SK-N-SH (cell line): ENCODE data around the gene SEMA3F. TPM values are rescaled to one million over a fixed set of nuclear protein-coding genes. Genes with fewer than 3 reads are reported as not detected.

Source experiments
- CTCF ChIA-PET: fragments of 300-600, 350-600 bp; formaldehyde crosslinking; extraction: SDS; loops from one replicate; lab custom pipeline; 2021; lab: Yijun Ruan, JAX
- POLR2A ChIA-PET: fragments of 350-600 bp; sonication (Branson Sonifier 250); formaldehyde crosslinking; extraction: SDS; loops from one replicate; lab custom pipeline; 2020; ENCODE audit warnings: antibody characterized with exemption, inconsistent platforms; lab: Yijun Ruan, JAX
- DNase-seq: peaks from one replicate; pipeline ENCODE4 v3.0.0; 2012
- H2AFZ ChIP-seq: fragments of 200-600 bp; sonication (generic); 2 replicates; pipeline ENCODE4 v1.8.1; 2016; ENCODE audit warnings: antibody characterized with exemption, mild to moderate bottlenecking, low read depth
- H3F3A ChIP-seq: fragments of 200-600 bp; sonication (generic); replicated peaks from 2 replicates; pipeline ENCODE3; 2016; ENCODE audit warnings: antibody characterized with exemption, mild to moderate bottlenecking; ENCODE audit not compliant: insufficient read depth
- H3K27ac ChIP-seq, 2 experiments: fragments of 200-500 bp in 1 of 2; fragments of 200-600 bp in 1 of 2; sonication (Bioruptor generic) in 1 of 2; sonication (generic), shearing (Covaris generic) in 1 of 2; 2 replicates each; pipeline versions ENCODE4 v1.5.1 to v1.6.1; 2014 to 2016; ENCODE audit warnings: low read depth in 2 of 2, inconsistent platforms in 1 of 2, low read length in 1 of 2, mild to moderate bottlenecking in 1 of 2, mixed read lengths in 1 of 2
- H3K27me3 ChIP-seq: fragments of 200-600 bp; sonication (generic), shearing (Covaris generic); 2 replicates; pipeline ENCODE4 v1.6.1; 2016; ENCODE audit warnings: mixed run types; ENCODE audit not compliant: insufficient read depth
- H3K36me3 ChIP-seq, 2 experiments: fragments of 200-500 bp in 1 of 2; fragments of 200-600 bp in 1 of 2; sonication (Bioruptor generic) in 1 of 2; sonication (generic) in 1 of 2; replicated peaks in 1 of 2; 2 replicates each; pipeline versions ENCODE3 to v1.5.1; 2014 to 2016; ENCODE audit warnings: low read length in 1 of 2, mild to moderate bottlenecking in 1 of 2; ENCODE audit not compliant: insufficient read depth in 2 of 2, control insufficient read depth in 1 of 2
- H3K4me1 ChIP-seq, 2 experiments: fragments of 200-500 bp in 1 of 2; fragments of 200-600 bp in 1 of 2; sonication (Bioruptor generic) in 1 of 2; sonication (generic), shearing (Covaris generic) in 1 of 2; 2 replicates each; pipeline versions ENCODE4 v1.5.1 to v1.6.1; 2014 to 2016; ENCODE audit warnings: low read depth in 1 of 2, low read length in 1 of 2, mixed run types in 1 of 2; ENCODE audit not compliant: insufficient read depth in 2 of 2, control insufficient read depth in 1 of 2
- H3K4me2 ChIP-seq: fragments of 200-600 bp; sonication (generic), shearing (Covaris generic); 2 replicates; pipeline ENCODE4 v1.6.1; 2017; ENCODE audit warnings: mixed run types
- H3K4me3 ChIP-seq, 2 experiments: fragments of 200-500 bp in 1 of 2; fragments of 200-600 bp in 1 of 2; sonication (Bioruptor generic) in 1 of 2; sonication (generic), shearing (Covaris generic) in 1 of 2; 2 replicates each; pipeline versions ENCODE4 v1.5.1 to v1.8.1; 2014 to 2016; ENCODE audit warnings: low read depth in 2 of 2, inconsistent platforms in 1 of 2, low read length in 1 of 2, mild to moderate bottlenecking in 1 of 2, mixed read lengths in 1 of 2, moderate library complexity in 1 of 2
- H3K79me2 ChIP-seq: fragments of 200-600 bp; sonication (generic); 2 replicates; pipeline ENCODE4 v1.8.1; 2017; ENCODE audit warnings: mild to moderate bottlenecking; ENCODE audit not compliant: insufficient read depth
- H3K9ac ChIP-seq: fragments of 200-600 bp; sonication (generic); 2 replicates; pipeline ENCODE4 v1.6.1; 2017; ENCODE audit warnings: mixed run types
- H3K9me2 ChIP-seq: fragments of 200-600 bp; sonication (generic); 2 replicates; pipeline ENCODE4 v1.6.1; 2017; ENCODE audit warnings: mixed run types
- H3K9me3 ChIP-seq: fragments of 200-600 bp; sonication (generic); 2 replicates; pipeline ENCODE4 v1.6.1; 2017; ENCODE audit warnings: mixed run types, mild to moderate bottlenecking, moderate library complexity
- H4K20me1 ChIP-seq: fragments of 200-600 bp; sonication (generic); 2 replicates; pipeline ENCODE4 v1.6.1; 2017; ENCODE audit warnings: mild to moderate bottlenecking, mixed run types; ENCODE audit not compliant: insufficient read depth
- CHD2 ChIP-seq: fragments of 150-350 bp; IDR thresholded peaks from 2 replicates; pipeline ENCODE4 v1.6.1; 2018; ENCODE audit warnings: low read length; ENCODE audit not compliant: partially characterized antibody
- EP300 ChIP-seq, 2 experiments: IDR thresholded peaks; 2 replicates each; pipeline versions ENCODE4 v1.4.0 to v1.6.1; 2012; ENCODE audit warnings: borderline replicate concordance in 1 of 2, low read depth in 1 of 2, low read length in 1 of 2
- EZH2phosphoT487 ChIP-seq: fragments of 200-600 bp; sonication (generic); IDR thresholded peaks from 2 replicates; pipeline ENCODE4 v1.6.1; 2017; ENCODE audit warnings: low read depth, mixed run types, mild to moderate bottlenecking, antibody characterized with exemption, moderate library complexity, borderline replicate concordance
- FOSL2 ChIP-seq: IDR thresholded peaks from 2 replicates; pipeline ENCODE4 v1.4.0; 2012; ENCODE audit warnings: low read depth, mild to moderate bottlenecking, moderate library complexity, borderline replicate concordance
- FOXJ3 ChIP-seq: sonication (generic); formaldehyde crosslinking; IDR thresholded peaks from 2 replicates; pipeline ENCODE4 v1.5.1; 2020; ENCODE audit warnings: mild to moderate bottlenecking, missing genetic modification reagents
- FOXM1 ChIP-seq: IDR thresholded peaks from 2 replicates; pipeline ENCODE4 v1.4.0; 2012; ENCODE audit warnings: low read depth, mild to moderate bottlenecking
- GABPA ChIP-seq: IDR thresholded peaks from 2 replicates; pipeline ENCODE4 v1.4.0; 2012; ENCODE audit warnings: low read depth, mild to moderate bottlenecking
- GATA2 ChIP-seq: sonication (generic); formaldehyde crosslinking; IDR thresholded peaks from 2 replicates; pipeline ENCODE4 v1.5.0; 2020; ENCODE audit warnings: mild to moderate bottlenecking, missing genetic modification reagents
- IRF3 ChIP-seq: fragments of 150-350 bp; IDR thresholded peaks from 2 replicates; pipeline ENCODE4 v1.6.1; 2016; ENCODE audit warnings: mild to moderate bottlenecking, low read depth, low read length
- JUND ChIP-seq: IDR thresholded peaks from 2 replicates; pipeline ENCODE4 v1.4.0; 2012
- MXI1 ChIP-seq: IDR thresholded peaks from 2 replicates; pipeline ENCODE4 v1.6.1; 2012; ENCODE audit warnings: mild to moderate bottlenecking, low read depth, low read length, improper control_type of control experiment
- NRF1 ChIP-seq: IDR thresholded peaks from 2 replicates; pipeline ENCODE4 v1.6.1; 2012; ENCODE audit warnings: low read depth, mild to moderate bottlenecking, low read length
- POLR2AphosphoS5 ChIP-seq: IDR thresholded peaks from 2 replicates; pipeline ENCODE4 v1.6.1; 2012; ENCODE audit warnings: low read depth, low read length
- RAD21 ChIP-seq: IDR thresholded peaks from 2 replicates; pipeline ENCODE4 v1.6.1; 2012; ENCODE audit warnings: mild to moderate bottlenecking, low read length
- RCOR1 ChIP-seq: fragments of 150-350 bp; IDR thresholded peaks from 2 replicates; pipeline ENCODE4 v1.6.1; 2017; ENCODE audit warnings: antibody characterized with exemption, low read length
- RFX5 ChIP-seq: IDR thresholded peaks from 2 replicates; pipeline ENCODE4 v1.6.1; 2012; ENCODE audit warnings: mild to moderate bottlenecking, improper control_type of control experiment, low read length
- SMC3 ChIP-seq: IDR thresholded peaks from 2 replicates; pipeline ENCODE4 v1.6.1; 2012; ENCODE audit warnings: low read depth, low read length, improper control_type of control experiment
- TAF1 ChIP-seq: IDR thresholded peaks from 2 replicates; pipeline ENCODE4 v1.6.1; 2012; ENCODE audit warnings: low read depth, mild to moderate bottlenecking, low read length, moderate library complexity, borderline replicate concordance
- TEAD4 ChIP-seq: IDR thresholded peaks from 2 replicates; pipeline ENCODE4 v1.4.0; 2012; ENCODE audit warnings: mild to moderate bottlenecking, borderline replicate concordance; ENCODE audit not compliant: insufficient read depth
- WGBS: methylation state at CpG from one replicate; pipeline ENCODE4 v1.1.6; 2017; ENCODE audit warnings: low lambda C conversion rate; 5-methylcytosine and 5-hydroxymethylcytosine counted together
- polyA plus RNA-seq, 3 experiments: library from polyadenylated mRNA; depleted of rRNA; stranded (reverse); fragments of >200 nt; gene quantifications; 2 replicates each; pipeline ENCODE4 v1.2.3, GENCODE V29; 2012
- TF ChIP-seq, protein P1 (sequence below): IDR thresholded peaks from 2 replicates; pipeline ENCODE4 v1.4.0; 2012; ENCODE audit warnings: low read depth, borderline replicate concordance
- TF ChIP-seq, protein P2 (sequence below): IDR thresholded peaks from 2 replicates; pipeline ENCODE4 v1.4.0; 2012; ENCODE audit warnings: low read depth
- TF ChIP-seq, protein P3 (sequence below): fragments of 150-350 bp; IDR thresholded peaks from 2 replicates; pipeline ENCODE4 v1.6.1; 2017; ENCODE audit warnings: antibody characterized with exemption, low read length, low read depth, borderline replicate concordance
- TF ChIP-seq, protein P4 (sequence below): IDR thresholded peaks from 2 replicates; pipeline ENCODE4; 2012
- TF ChIP-seq, protein P5 (sequence below): IDR thresholded peaks from 2 replicates; pipeline ENCODE4 v1.6.1; 2012; ENCODE audit warnings: mild to moderate bottlenecking, low read depth, low read length, moderate library complexity

Gene SEMA3F
- polyA plus RNA-seq, 1 of the 3 experiments (the other 2 are of a cell fraction): 30.4 TPM

- H3F3A ChIP-seq: peaks cover 4% of the 10 kb centered on the region
- peak; percentile 90 for DNase-seq
- H2AFZ ChIP-seq: no peak overlapping the region
- CTCF ChIA-PET: interaction anchor here (0.7 to 1.8 kb wide), 10 partner anchors 9 to 99 kb away, joined by 3 to 14 read pairs (median 7); partner anchors contain the start of gene GNAT1
- peak overlapping the region in 1 of 2 experiments; percentile 91; a peak in 2 of 4 replicates for H3K27ac ChIP-seq
- H3K4me3 ChIP-seq: no peak overlapping the region
- H3K9me2 ChIP-seq: no peaks in the 10 kb centered on the region
- no peaks in the 10 kb centered on the region for H3K27me3 ChIP-seq
- H3K4me1 ChIP-seq: peaks cover 0 to 53% of the 10 kb centered on the region in 2 experiments; a peak in 2 of 4 replicates
- 40% methylated on average over 2 of the region's 6 CpGs for WGBS
- no peaks in the 10 kb centered on the region for H3K79me2 ChIP-seq
- no peaks in the 10 kb centered on the region for H3K36me3 ChIP-seq
- H3K9ac ChIP-seq: no peak overlapping the region
- POLR2A ChIA-PET: interaction anchor here (0.8 to 1.4 kb wide), 4 partner anchors 12 to 190 kb away, joined by 3 to 8 read pairs (median 4); no protein-coding TSS in a partner anchor
- H4K20me1 ChIP-seq: no peaks in the 10 kb centered on the region
- no peaks in the 10 kb centered on the region for H3K9me3 ChIP-seq
- no peak overlapping the region for H3K4me2 ChIP-seq
- TF ChIP-seq TAF1 (no peak), MXI1 (no peak), IRF3 (no peak), POLR2AphosphoS5 (no peak), EP300 (IDR thresholded peaks at IDR 0.05; ENCODE audit: borderline replicate concordance in 1 of 2, low read depth in 1 of 2, low read length in 1 of 2) (no peak), FOSL2 (no peak), RAD21 (no peak), GABPA (no peak), NRF1 (no peak), RFX5 (no peak), FOXJ3 (CRISPR knock-in tag) (0 out of 2 replicates have a peak, but pooled peaks have one; percentile 38), RCOR1 (peak; percentile 72), SMC3 (no peak), GATA2 (CRISPR knock-in tag) (0 out of 2 replicates have a peak, but pooled peaks have one; percentile 11), EZH2phosphoT487 (no peak), JUND (no peak), FOXM1 (no peak), CHD2 (peak; percentile 78), TEAD4 (no peak)
- TF ChIP-seq, protein P1, sequence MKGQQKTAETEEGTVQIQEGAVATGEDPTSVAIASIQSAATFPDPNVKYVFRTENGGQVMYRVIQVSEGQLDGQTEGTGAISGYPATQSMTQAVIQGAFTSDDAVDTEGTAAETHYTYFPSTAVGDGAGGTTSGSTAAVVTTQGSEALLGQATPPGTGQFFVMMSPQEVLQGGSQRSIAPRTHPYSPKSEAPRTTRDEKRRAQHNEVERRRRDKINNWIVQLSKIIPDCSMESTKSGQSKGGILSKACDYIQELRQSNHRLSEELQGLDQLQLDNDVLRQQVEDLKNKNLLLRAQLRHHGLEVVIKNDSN: no peak
- TF ChIP-seq, protein P2, sequence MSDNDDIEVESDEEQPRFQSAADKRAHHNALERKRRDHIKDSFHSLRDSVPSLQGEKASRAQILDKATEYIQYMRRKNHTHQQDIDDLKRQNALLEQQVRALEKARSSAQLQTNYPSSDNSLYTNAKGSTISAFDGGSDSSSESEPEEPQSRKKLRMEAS: peak; percentile 93
- TF ChIP-seq, protein P3, sequence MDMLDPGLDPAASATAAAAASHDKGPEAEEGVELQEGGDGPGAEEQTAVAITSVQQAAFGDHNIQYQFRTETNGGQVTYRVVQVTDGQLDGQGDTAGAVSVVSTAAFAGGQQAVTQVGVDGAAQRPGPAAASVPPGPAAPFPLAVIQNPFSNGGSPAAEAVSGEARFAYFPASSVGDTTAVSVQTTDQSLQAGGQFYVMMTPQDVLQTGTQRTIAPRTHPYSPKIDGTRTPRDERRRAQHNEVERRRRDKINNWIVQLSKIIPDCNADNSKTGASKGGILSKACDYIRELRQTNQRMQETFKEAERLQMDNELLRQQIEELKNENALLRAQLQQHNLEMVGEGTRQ: no peak
- TF ChIP-seq, protein P4, sequence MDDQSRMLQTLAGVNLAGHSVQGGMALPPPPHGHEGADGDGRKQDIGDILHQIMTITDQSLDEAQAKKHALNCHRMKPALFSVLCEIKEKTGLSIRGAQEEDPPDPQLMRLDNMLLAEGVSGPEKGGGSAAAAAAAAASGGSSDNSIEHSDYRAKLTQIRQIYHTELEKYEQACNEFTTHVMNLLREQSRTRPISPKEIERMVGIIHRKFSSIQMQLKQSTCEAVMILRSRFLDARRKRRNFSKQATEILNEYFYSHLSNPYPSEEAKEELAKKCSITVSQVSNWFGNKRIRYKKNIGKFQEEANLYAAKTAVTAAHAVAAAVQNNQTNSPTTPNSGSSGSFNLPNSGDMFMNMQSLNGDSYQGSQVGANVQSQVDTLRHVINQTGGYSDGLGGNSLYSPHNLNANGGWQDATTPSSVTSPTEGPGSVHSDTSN: no peak
- TF ChIP-seq, protein P5, sequence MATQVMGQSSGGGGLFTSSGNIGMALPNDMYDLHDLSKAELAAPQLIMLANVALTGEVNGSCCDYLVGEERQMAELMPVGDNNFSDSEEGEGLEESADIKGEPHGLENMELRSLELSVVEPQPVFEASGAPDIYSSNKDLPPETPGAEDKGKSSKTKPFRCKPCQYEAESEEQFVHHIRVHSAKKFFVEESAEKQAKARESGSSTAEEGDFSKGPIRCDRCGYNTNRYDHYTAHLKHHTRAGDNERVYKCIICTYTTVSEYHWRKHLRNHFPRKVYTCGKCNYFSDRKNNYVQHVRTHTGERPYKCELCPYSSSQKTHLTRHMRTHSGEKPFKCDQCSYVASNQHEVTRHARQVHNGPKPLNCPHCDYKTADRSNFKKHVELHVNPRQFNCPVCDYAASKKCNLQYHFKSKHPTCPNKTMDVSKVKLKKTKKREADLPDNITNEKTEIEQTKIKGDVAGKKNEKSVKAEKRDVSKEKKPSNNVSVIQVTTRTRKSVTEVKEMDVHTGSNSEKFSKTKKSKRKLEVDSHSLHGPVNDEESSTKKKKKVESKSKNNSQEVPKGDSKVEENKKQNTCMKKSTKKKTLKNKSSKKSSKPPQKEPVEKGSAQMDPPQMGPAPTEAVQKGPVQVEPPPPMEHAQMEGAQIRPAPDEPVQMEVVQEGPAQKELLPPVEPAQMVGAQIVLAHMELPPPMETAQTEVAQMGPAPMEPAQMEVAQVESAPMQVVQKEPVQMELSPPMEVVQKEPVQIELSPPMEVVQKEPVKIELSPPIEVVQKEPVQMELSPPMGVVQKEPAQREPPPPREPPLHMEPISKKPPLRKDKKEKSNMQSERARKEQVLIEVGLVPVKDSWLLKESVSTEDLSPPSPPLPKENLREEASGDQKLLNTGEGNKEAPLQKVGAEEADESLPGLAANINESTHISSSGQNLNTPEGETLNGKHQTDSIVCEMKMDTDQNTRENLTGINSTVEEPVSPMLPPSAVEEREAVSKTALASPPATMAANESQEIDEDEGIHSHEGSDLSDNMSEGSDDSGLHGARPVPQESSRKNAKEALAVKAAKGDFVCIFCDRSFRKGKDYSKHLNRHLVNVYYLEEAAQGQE: no peak
Measured at GRCh38 chr3:50147861-50148260, 7.3 kb upstream of the SEMA3F start.
